Skeletal muscle tissue (tissue), 4 donors: Measurements from ENCODE around the gene GNGT1. TPM values are rescaled to one million over a fixed set of nuclear protein-coding genes. Genes with fewer than 3 reads are reported as not detected.

Source experiments
- H3K27ac ChIP-seq: one replicate; pipeline ENCODE4 v1.7.0; 2013; ENCODE audit warnings: mild to moderate bottlenecking, low read depth, low read length, inconsistent platforms
- H3K27me3 ChIP-seq, 3 donors: one replicate each; pipeline ENCODE4 v1.7.0; 2013; ENCODE audit warnings: low read length in 3 of 3; ENCODE audit not compliant: control insufficient read depth in 3 of 3, insufficient read depth in 3 of 3
- H3K36me3 ChIP-seq, 3 donors: one replicate each; pipeline ENCODE4 v1.7.0; 2013; ENCODE audit warnings: low read length in 3 of 3; ENCODE audit not compliant: control insufficient read depth in 3 of 3, insufficient read depth in 3 of 3
- H3K4me1 ChIP-seq, 3 donors: one replicate each; pipeline ENCODE4 v1.7.0; 2013; ENCODE audit warnings: low read length in 3 of 3, mild to moderate bottlenecking in 3 of 3; ENCODE audit not compliant: control insufficient read depth in 3 of 3, insufficient read depth in 3 of 3
- H3K4me3 ChIP-seq, 3 donors: one replicate each; pipeline ENCODE4 v1.7.0; 2013; ENCODE audit warnings: low read length in 3 of 3
- H3K9ac ChIP-seq, 3 donors: one replicate each; pipeline ENCODE4 v1.7.0; 2013; ENCODE audit warnings: low read length in 3 of 3, mild to moderate bottlenecking in 3 of 3, moderate library complexity in 2 of 3, low read depth in 1 of 3
- H3K9me3 ChIP-seq, 3 donors: one replicate each; pipeline ENCODE4 v1.7.0; 2013; ENCODE audit warnings: low read length in 3 of 3; ENCODE audit not compliant: control insufficient read depth in 3 of 3
- total RNA-seq: library from RNA; depleted of rRNA; stranded (reverse); fragments of >200 nt; gene quantifications from one replicate; pipeline ENCODE4 v1.2.3, GENCODE V29; 2014
- donor health status: Osteomylitis.

The GNGT1 gene
- not detected for total RNA-seq

- peaks cover 0 to 3% (median 0%) of the 10 kb centered on the region in 3 donors for H3K4me1 ChIP-seq
- no peak within 1 kb of the TSS for H3K27ac ChIP-seq
- no peak within 1 kb of the TSS for H3K9ac ChIP-seq
- no peaks in the 10 kb centered on the region for H3K27me3 ChIP-seq
- no peaks in the 10 kb centered on the region for H3K36me3 ChIP-seq
- no peak within 1 kb of the TSS for H3K4me3 ChIP-seq
- H3K9me3 ChIP-seq: no peaks in the 10 kb centered on the region
Measured at GRCh38 chr7:93906267-93906666, at the start of gene GNGT1. Gene GNGT1, plus strand, starts transcription at chr7:93906567. Its CDS starts 180 bp downstream, at chr7:93906747.

- H3K27ac ChIP-seq: no peak overlapping the region
- H3K27me3 ChIP-seq: no peaks in the 10 kb centered on the region
- H3K9me3 ChIP-seq: no peaks in the 10 kb centered on the region
- no peaks in the 10 kb centered on the region for H3K4me1 ChIP-seq
- H3K4me3 ChIP-seq: no peak overlapping the region
- no peak overlapping the region for H3K9ac ChIP-seq
- H3K36me3 ChIP-seq: no peaks in the 10 kb centered on the region
Measured at GRCh38 chr7:93858857-93859256, 47.5 kb upstream of the GNGT1 start.

- Histone ChIP-seq H3K27me3 (no peaks in the 10 kb centered on the region), H3K27ac (no peak overlapping the region), H3K9me3 (no peaks in the 10 kb centered on the region), H3K36me3 (no peaks in the 10 kb centered on the region), H3K9ac (no peak overlapping the region), H3K4me1 (no peaks in the 10 kb centered on the region), H3K4me3 (no peak overlapping the region)
Measured at GRCh38 chr7:93860261-93860660, 46.1 kb upstream of the GNGT1 start.

DNA sequence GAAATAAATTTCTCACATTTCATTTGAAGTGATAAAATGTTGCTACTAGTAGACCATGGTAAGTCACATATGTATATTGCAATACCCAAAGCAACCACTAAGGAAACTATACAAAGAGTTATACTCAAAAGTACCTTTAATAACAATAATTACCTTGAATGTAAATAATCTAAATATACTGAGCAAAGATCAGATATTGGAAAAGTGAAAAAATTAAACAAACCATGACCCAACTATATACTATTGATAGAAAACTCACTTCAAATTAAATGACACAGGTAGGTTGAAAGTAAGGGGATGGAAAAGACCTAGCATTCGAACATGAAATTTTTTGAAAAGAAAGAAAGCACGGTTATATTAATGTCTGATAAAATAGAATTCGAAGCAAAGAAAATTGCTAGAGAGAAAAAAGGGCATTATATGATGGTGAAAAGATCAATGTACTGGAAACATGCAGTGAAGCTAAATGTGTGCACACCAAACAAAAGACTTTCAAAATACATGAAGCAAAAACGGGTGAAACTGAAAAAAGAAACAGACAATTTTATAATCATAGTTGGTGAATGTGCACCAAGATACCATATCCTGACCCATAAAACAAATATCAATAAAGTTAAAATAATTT lies 44.9 kb upstream of the GNGT1 start:
- Histone ChIP-seq H3K36me3 (no peaks in the 10 kb centered on the region), H3K27ac (no peak overlapping the region), H3K9me3 (no peaks in the 10 kb centered on the region), H3K27me3 (no peaks in the 10 kb centered on the region), H3K4me3 (no peak overlapping the region), H3K4me1 (no peaks in the 10 kb centered on the region), H3K9ac (no peak overlapping the region)

DNA sequence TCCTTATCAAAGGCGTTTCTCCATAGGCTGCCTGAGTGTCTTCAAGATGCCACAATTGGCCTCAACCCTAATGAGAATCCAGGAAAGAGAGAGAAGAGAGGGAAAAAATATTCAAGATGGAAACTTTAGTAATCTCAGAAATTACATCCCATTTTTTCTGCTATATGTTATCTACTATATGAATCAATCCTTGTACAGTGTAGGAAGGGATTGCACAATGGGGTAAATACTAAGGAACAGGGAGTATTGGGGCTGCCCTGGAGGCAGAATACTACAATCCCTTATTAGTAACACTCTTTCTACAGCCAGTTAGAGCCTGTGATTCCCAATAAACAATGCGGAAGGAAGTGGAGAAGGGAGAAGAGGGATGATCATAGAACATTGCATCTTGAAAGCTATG lies 43.7 kb upstream of the GNGT1 start:
- Histone ChIP-seq H3K27me3 (no peaks in the 10 kb centered on the region), H3K36me3 (no peaks in the 10 kb centered on the region), H3K4me3 (no peak overlapping the region), H3K27ac (no peak overlapping the region), H3K9ac (no peak overlapping the region), H3K4me1 (no peaks in the 10 kb centered on the region), H3K9me3 (no peaks in the 10 kb centered on the region)

DNA sequence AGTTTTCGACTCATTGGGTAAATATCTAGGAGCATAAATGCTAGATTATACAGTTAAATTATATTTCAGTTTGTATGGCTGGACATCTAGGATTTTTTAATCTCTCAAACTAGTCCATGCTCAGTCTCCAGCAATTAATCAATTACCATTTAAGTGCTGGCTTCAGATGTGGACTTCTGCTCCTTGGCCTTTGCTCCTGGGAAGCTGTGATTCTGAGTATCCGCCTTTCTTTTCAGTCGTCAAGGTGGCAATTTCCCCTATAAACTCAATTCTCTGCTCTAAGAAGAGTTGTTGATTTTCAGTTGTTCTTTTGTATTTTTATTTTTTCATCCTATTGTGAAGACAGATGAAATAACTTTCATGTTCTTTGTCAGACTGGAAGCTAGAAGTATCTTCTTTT lies 39.5 kb upstream of the GNGT1 start:
- no peak overlapping the region for H3K9ac ChIP-seq
- H3K9me3 ChIP-seq: no peaks in the 10 kb centered on the region
- no peak overlapping the region for H3K27ac ChIP-seq
- H3K4me3 ChIP-seq: no peak overlapping the region
- H3K36me3 ChIP-seq: no peaks in the 10 kb centered on the region
- H3K4me1 ChIP-seq: no peaks in the 10 kb centered on the region
- H3K27me3 ChIP-seq: no peaks in the 10 kb centered on the region

DNA sequence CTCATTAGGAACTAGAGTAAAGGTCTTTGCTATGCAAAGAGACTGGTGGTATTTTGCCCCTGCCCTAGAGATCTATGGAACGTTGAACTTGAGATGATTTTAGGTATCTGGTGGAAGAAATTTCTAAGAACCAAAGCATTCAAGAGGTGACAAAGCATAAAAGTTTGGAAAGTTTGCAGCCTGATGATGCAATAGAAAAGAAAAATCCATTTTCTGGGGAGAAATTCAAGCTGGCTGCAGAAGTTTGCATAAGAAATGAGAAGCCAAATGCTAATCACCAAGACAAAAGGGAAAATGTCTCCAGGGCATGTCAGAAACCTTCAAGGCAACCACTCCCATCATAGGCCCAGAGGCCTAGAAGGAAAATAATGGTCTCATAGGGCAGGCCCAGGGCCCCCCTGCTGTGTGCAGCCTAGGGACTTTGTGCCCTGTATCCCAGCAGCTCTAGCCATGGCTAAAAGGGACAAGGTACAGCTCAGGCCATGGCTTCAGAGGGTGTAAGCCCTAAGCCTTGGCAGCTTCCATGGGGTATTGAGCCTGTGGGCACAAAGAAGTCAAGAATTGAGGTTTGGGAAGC lies 32.3 kb upstream of the GNGT1 start:
- Histone ChIP-seq H3K27me3 (no peaks in the 10 kb centered on the region), H3K27ac (no peak overlapping the region), H3K9ac (no peak overlapping the region), H3K4me3 (no peak overlapping the region), H3K36me3 (no peaks in the 10 kb centered on the region), H3K9me3 (no peaks in the 10 kb centered on the region), H3K4me1 (no peaks in the 10 kb centered on the region)

DNA sequence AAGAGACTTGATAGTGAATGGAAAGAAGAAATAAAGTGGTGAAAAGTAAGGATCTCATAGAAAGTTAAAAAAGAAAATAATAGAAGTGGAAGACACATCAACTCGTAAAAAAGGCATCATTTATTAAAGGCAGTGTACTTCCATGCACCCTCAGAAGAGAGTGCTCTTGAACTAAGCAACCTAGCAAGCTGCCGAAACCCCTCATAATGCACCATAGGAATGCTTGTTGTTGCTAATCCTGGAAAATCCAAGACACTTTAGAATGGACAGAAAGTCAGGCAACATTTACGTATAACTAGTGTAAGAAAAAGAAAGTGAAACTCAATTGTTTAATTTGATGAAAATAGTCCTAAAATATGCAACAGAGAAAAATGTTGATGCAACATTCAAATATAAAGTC lies 28.6 kb upstream of the GNGT1 start:
- Histone ChIP-seq H3K27ac (no peak overlapping the region), H3K4me1 (no peaks in the 10 kb centered on the region), H3K9me3 (peaks cover 0 to 3% (median 2%) of the 10 kb centered on the region in 3 donors), H3K9ac (no peak overlapping the region), H3K36me3 (no peaks in the 10 kb centered on the region), H3K27me3 (no peaks in the 10 kb centered on the region), H3K4me3 (no peak overlapping the region)

- Histone ChIP-seq H3K27ac (no peak overlapping the region), H3K36me3 (no peaks in the 10 kb centered on the region), H3K9ac (no peak overlapping the region), H3K4me1 (no peaks in the 10 kb centered on the region), H3K9me3 (peaks cover 0 to 3% (median 2%) of the 10 kb centered on the region in 3 donors), H3K27me3 (no peaks in the 10 kb centered on the region), H3K4me3 (no peak overlapping the region)
Measured at GRCh38 chr7:93879356-93879755, 27.0 kb upstream of the GNGT1 start.

GRCh38 chr7:93882468-93882867 lies 23.9 kb upstream of the GNGT1 start:
- H3K9ac ChIP-seq: no peak overlapping the region
- H3K9me3 ChIP-seq: peaks cover 0 to 3% (median 2%) of the 10 kb centered on the region in 3 donors
- H3K36me3 ChIP-seq: no peaks in the 10 kb centered on the region
- H3K27ac ChIP-seq: no peak overlapping the region
- no peaks in the 10 kb centered on the region for H3K27me3 ChIP-seq
- no peak overlapping the region for H3K4me3 ChIP-seq
- no peaks in the 10 kb centered on the region for H3K4me1 ChIP-seq
